Stimulated activated CD8-positive, alpha-beta memory T cell treated with anti-CD3 and anti-CD28 coated beads, Interleukin-7, amount 100 ng/mL, for 48 hours (primary cell): ENCODE measurements around the gene RAD51B.

ENCODE experiments used
- DNase-seq, 2 donors: peaks; one replicate each; pipeline ENCODE4 v3.0.0-alpha.2; 2020; ENCODE audit warnings: low read depth in 1 of 2; ENCODE audit errors: extremely low read depth in 1 of 2

RAD51B gene

DNA sequence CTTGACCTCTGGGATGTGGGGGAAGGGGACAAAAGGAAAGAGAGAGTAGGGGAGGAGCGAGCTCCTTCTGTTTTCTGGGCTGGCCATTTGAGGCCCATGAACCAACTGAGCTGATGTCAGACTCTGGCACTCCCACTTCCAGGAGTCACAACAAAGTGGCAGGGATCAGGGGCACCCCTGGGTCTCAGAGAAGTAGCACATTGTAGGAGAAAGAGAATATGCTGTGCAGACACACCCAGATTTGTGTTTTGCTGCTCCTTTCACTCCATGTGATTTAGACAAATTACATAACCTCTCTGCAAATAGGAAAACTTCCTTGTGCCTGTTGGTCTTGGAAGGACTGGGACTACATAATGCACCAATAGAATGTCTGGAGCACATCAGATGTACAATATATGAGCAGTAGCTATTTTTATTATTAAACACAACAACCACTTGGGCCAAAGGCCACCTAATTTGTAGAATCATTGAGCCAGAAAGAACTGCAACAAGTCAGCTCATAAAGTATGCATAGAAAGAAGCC, 707.8 kb downstream of the RAD51B start:
- DNase-seq: no peak

DNA sequence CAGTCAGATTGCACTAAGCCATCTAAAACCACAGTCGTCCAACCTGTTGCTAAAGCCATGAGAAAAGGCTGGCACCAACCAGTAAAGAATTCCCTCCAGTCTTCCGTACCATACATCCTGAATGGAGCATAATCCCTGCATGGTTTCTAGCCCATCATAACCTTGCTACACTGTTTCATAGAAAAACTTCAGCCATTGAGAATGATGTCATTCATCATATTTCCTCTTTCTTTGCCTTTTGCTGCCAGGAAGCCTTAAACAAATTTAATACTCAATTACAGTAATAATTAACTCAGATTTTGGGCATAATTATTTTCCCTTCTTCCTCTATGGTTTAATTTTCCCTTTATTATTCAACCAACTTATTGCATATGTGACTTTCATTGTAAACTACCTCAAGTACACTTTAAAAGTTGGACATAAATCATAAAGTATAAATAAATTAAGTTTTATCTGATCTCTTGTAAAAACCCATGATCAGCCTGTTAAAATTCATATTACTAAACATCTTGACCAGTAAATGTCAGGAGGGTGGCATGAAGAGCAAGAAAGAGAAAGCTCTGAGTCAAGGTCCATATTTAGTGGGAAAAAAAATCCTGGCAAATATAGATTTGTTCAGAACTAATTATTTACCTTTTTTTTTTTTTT, 708.6 kb downstream of the RAD51B start:
- no peak for DNase-seq

DNA sequence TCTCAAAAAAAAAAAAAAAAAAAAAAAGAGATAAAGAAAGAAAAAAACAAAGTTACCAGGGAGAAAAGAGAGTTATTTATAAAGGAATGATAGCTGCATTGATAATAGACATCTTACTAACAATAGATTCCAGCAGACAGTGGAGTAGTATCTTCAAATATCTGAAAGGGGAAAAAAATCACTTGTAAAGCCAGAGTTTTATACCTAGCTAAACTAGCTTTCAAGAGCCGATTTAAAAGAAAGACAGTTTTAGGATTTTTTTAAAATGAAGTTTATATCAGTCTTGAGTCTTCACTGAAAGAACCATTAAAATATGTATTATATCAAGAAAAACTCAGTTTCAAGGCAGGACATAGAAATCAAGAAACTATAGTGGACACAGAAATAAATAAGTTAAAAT, 710.9 kb downstream of the RAD51B start:
- DNase-seq: no peak

DNA sequence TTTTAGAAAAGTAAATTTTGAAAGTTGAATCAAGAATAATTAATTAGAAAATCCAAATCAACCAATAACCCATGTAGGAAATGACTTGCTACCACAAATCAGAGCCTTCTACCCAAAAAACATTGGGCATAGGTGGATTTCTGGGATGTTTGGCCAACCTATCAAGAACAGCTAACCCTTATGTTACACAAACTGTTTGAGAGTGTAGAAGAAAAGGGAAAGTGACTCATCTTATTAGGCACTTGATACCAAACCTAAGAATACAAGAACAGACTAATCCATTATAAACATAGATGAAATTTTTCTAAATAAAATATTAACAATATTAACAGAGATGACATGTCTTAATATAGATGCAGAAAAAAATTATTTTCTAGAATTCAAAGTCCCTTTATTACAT, 712.9 kb downstream of the RAD51B start:
- DNase-seq: no peak

DNA sequence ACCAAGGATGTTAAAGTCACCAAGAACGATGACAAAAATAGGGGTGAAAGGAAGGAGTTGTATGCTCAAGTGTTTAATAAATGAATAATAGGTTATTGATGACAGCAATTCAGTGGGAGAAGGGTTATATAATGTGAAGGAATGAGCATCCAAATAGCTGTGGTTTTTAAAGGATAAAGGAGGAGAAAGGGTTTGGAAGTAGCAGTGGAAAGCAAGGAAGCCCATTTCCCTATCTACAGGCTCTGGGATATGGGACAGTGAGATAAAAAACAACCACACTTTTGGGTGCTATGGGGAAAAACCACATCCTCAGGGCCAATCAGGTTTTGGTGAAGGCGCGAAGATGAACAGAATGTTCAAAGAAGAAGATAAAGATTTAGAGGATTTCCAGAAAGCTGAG, 714.7 kb downstream of the RAD51B start:
- no peak for DNase-seq

DNA sequence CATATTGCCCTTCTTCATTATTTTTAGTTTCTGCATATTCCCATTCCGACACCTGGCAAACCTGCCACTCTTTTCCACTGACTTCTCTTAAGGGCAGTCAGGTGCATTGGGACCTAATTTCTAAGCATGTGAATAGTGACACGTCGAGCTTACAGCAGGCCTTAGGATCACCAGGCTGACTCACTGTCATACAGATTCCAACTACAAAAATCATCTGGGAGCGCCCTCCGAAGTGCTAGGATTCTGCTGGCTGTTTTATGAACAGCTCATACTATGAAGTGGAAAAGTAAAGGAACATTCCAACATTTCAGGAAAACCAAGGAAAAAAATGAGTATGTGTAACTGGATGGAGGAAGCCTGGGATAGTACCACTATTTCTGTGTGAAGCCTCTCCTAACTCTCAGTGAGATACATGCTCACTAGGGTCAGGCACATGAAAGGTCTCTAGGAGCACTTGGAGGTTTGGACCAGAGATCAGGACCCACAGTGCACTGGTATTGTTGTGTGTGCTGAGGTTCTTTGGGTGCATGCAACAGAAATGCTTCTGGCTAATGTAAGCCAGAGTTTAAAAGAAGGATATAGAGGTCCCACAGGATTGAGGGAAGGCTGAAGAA, 715.9 kb downstream of the RAD51B start:
- no peak for DNase-seq

DNA sequence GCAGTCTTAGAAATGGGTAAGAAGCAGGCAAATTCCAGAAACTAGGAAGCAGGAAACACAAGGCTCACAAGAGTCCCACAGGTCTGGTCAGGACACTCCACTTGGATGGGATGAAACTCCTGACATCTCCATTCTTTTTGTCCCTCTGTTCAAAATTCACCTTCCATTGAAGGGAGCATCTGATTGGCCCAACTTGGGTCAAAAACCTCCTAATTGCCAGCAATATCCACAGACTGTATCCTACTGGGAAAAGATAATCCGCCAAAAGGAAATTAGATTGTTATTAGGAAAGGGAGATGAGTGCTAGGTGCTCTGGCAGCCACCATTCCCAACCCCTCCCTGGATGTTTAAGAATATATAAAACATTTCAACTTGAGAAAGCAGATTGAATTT, 716.4 kb downstream of the RAD51B start:
- DNase-seq: no peak

DNA sequence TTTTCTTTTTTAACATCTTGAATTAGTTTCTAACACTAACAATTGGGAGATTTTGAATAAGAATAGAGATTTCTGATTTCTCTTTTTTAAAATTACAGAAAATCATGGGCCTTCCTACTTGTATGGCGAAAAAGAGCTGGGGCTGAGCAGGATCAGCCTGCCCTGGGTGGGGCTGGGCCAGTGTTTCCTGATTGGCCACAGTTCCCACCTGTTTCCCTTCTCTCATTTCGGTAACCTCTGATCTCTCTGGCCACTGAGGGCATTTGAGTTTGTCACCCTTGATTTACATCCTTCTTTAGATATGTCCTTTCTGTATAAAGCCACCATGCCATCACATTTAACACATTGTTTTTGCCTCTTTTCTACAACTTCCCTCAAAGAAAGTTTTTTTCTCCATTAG, 719.1 kb downstream of the RAD51B start:
- DNase-seq: no peak

DNA sequence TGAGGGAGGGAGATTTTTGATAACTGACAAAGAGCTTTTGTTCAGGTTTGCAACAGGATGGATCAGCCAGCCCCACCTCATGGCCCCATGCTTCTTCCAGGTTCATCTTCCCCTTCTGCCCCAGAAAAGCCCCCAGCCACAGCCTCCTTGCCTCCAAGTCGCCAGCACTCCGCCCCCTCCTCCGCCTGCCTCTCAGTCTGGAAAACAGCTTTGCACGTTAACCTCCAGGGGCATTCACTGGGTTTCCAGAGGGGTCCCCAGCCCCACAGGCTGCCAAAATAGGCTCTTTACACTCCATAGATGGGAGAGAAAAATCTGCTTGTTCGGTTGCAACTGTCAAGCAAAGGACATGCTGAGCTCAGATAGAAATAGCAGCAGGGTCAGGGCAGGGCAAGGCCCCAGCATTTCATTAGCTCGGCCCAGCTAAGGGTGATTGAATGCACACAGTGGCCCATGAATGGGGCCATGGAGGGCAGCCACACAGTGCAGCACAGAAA, 719.7 kb downstream of the RAD51B start:
- DNase-seq: no peak

DNA sequence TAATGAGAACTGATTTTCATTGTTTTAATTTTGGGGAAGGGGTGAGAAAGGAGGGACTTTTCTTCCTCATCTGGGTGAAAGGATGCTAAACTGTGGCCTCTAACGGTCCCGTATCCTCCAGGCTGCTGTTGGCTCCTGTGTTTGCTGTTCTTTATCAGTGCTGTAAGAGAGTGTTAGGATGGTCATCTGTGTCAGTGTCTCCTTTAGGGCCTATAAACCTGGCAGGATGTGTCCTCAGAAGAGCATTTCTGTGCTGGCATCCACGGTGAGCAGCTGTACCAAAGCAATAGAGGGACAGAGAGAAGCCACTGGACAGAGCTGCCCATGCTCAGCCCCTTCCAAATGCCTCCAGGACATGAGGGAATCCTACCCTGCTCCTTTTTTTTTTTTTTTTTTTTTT, 720.2 kb downstream of the RAD51B start:
- no peak for DNase-seq

DNA sequence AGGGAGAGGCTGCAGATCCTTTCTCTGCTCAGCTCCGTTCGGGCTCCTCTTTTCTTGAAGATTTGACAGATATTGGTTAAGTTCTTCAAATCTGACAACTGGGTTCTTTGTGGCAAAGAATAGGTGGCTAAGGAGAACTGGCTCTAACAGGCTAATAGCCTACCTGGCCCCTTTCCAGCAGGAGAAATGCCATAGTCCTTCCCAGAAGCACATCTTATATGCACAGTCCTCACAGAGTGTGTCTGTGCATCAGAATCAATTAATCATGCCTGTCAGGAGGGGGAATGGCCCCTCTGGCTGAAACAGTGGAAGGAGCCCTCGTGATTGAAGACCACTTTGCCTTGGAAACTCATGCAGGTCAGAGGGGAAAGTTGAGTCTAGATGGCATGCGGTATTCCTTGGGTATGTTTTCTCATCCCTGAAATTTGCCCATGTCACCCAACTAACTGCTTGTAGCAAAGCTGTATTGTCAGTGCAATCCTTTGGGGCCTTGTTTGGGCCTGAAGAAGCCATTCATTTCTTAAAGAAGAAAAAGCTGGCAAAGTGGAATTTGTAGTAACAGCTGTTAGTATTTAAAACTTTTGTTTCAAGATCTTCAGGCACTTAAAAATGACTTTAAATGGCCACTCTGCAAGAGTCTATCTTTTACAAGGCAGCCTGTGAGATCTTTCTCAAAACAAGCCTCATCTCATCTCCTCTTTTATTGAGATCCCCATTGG, 721.8 kb downstream of the RAD51B start:
- no peak for DNase-seq

DNA sequence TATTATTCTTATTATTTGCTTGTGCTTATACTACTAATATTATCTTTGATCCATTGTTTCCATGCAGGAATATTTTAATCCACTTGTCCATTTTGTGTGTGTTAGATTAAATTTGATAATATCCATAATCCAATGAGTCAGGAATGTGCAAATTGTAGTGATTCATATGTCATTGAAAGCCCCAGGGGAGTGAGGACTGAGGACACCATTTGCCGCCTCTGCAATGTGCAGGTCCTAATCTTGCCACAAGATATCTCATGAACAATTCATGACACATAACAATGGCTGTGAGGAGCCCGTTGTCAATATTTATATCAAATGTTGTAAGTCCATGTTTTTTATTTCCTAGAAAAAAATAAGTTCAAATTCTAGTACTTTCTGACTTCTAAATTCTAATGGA, 722.8 kb downstream of the RAD51B start:
- no peak for DNase-seq

DNA sequence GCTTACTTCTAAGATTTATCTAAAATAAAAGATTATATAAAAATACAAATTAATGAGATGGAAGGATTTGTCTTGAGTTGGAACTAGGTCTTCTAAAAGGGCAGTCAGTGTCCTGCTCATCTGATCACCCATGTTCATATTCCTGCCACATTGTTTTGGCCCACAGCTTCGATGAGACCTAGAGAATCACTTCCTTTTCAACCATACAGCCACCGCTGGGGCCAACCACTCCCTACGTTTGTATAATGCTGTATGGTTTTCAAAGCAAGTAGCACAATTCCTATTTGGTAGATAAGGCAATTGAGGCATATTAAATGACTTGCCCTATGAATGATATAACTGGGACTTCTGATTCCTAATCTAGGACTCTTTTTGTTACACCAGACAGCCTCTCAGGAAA, 723.9 kb downstream of the RAD51B start:
- no peak for DNase-seq

DNA sequence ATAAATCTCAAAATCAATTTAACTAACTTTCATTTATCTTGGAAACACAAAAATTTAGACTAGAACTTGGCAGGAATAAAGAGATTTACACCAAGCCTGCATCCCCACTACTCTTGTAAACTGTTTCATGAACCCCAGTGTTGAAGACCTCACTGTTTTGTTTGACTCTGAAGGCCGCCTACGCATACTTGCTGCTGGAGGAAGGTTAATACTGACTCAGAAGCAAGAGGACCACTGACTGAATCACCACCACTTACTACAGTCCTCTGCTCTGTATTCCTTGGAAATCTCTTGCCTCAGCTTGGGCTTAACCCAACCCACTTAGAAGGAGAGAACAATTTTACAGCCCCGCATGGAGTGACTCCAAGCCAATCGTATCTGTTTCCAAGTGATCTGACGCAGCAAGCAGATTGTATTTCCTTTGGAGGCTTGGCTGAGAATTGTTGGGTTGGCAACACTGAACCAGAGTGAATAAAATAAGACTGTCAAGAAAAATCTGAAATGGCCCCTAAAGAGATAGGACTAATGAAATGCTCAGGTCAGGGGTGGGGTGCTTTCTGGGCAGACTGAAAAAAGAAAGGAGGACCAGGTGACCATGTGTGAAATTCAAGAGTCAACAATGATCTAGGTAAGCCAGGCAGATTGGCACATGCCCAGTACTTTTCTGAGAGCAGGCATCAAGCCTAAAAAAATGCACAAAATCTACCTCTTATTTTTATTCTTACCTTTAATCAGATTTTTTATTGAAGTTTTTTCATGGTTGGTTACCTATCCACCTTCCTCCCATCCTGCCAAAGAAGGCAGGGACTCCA, 724.7 kb downstream of the RAD51B start:
- no peak for DNase-seq

DNA sequence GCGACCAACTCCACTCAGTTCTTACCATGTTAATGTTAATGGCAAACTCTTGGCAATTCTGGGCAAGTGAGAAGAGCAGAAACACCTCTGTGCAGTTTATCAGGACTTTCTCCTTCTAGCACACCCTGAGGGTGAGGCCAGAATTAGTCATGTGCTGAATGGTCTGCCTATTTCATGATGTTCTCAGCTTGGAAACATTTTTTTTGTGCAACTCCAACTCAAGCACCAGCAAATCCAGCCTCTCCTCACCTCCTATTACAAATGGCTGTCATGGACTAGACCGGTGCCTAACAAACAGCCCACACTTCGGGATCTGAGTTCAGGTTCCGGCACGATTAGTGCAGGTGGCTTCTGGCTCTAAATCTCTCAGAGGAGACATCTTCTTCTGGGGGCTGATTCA, 727.3 kb downstream of the RAD51B start:
- DNase-seq: no peak

DNA sequence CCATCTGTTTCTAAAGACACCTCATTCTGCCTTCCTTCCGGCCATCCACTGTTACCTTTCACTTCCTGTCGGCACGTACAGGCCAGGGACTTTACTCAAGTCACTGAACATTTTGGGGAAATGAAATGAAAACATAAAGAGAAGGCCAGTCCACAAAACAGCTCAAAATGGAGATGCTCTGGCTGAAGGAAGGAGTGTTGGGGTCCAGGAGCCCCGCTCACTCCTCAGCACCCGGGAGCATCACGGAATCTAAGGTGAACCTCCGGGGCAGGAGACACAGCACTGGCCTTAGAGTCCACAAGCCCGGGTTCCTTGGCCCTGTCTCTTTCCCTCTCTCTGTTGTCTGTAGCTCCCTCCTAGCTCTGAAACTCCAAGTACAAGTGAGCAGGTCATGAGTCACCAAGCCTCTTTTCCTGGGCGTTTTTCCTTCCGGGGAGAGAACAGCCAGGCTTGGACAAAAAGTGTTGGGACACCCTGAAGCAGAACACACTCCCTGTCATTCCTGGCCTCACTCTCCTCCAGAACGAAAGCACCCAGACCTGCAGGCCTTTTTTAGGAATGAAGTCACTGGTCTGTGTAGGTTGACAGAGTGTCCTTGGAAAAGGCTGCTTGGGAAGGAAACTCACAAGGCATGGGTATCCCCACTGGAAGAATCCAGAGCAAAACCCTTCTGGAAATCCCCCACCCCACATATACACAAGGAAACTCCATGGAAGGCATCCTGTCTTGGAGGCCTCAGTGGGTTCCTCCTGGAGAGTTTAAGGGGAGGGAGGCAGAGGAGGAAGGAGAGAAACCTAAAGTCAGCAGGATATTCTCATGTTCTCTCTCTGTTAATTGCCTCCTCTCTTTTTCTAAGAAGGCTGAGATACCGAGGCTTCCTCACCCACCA, 728.0 kb downstream of the RAD51B start:
- no peak for DNase-seq

DNA sequence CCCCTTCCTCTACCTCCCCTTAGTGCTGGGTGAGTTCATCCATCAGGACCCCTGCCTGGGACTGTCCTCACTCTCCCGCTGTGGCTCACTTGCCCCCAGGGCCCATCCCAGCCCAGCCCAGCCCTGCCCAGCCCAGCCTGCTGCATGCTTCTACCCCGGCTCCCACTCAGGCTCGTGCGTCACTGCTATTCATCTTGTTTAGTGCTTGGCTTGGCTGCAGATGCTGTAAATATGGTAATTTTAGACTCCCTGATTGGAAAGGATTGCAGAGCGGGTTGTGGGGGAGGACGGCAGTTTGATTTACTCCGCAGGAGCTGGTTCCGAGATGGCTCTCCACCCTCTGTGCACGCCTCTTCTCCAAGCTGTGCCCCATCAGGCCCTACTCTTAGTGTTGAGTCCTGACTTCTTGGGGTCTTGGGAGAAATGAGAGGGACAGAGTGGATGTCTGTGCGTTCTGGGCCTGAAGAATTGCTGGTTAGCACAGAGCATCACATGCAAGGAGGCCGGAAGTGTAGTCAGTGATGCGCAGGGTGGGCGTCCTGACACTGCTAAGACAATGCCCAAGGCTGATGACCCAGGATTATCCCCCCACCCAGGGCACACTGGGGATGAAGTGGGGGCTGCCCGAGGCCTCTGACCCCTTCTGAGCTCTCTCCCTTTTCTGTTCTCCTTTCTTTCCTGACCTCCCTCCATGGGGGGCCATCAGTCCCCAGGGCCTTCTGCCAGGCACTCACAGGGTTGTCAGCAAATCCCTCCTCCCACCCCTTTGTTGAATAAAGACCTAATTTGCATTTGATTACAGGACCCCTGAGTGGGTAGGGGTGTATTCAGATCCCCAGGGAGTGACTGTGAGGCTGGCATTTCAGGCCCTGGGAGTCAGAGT, 728.9 kb downstream of the RAD51B start:
- no peak for DNase-seq

DNA sequence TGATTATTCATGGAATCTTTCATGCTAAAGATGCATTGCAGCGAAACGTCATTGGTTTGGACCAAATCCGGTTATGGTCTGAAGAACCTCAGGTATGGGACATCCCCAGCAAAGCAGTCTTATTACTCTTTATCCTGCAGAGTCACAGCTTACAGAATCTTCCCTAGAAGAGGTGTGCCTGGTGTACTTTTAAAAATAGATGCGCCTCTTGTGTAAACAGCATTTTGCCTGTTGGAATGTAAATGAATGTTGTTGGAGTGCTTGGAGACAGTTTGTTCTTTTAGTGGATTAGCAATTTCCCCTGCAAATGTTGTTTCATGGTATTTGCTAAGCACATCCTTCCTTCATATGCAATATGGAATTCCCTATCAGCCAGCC, 730.7 kb downstream of the RAD51B start:
- no peak for DNase-seq

DNA sequence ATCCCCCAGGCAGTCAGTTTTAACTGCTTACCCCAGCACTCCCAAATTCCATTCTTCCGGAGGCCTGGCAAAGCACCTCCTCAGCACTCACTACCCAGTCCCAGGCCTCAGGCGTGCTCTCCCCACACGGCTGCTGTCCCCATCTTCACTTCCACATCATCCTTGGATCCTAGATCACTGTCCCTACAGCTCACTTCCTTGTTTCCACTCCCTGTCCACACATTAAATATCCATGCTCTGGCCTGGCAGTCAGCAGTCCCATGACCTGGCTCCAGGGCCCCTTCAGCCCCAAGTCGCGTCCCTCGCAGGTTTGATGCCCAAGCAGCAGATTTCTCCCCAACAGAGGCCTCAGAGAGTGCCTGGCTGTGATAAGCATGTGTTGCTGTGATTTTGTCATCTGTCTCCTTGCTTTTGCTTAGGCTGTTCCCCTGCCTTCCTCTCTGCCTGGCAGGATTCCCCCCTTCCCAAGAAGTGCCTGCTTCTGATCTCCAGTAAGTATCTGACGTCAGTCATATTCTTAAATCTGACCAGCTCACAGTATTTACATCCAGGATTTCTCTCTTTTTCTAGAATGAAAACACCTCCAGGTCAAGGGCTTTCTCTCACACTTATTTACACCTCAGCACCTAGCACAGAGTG, 731.6 kb downstream of the RAD51B start:
- DNase-seq: no peak
